Peyer's patch (tissue), 4 donors: ENCODE data around the gene ARID3B.

Source experiments
- CTCF ChIP-seq, 6 experiments: fragments of 450-650 bp in 4 of 6; fragments of 200-600 bp in 2 of 6; sonication (generic) in 1 of 6; IDR thresholded peaks; one replicate each; pipeline ENCODE4 v1.5.1; 2017 to 2019; ENCODE audit warnings: antibody characterized with exemption in 6 of 6, mild to moderate bottlenecking in 3 of 6, moderate library complexity in 1 of 6
- POLR2A ChIP-seq, 2 donors: fragments of 450-650 bp; IDR thresholded peaks; one replicate each; pipeline ENCODE4 v1.5.1; 2017; ENCODE audit warnings: antibody characterized with exemption in 2 of 2, mild to moderate bottlenecking in 2 of 2, moderate library complexity in 2 of 2

- no peak for TF ChIP-seq POLR2A (IDR thresholded peaks at IDR 0.05)
- TF ChIP-seq CTCF (IDR thresholded peaks at IDR 0.05), result no peak
Measured at GRCh38 chr15:74564182-74564581, 23.2 kb downstream of the ARID3B start.
